GM21576 (cell line): ENCODE measurements around the gene PFKL.

Source experiments
- ATAC-seq: cut with Tn5 transposase; IDR thresholded peaks from one replicate; pipeline ENCODE4 v1.9.1; 2021; ENCODE audit warnings: mild to moderate bottlenecking, moderate library complexity; ENCODE audit not compliant: unreplicated experiment

Gene PFKL

GRCh38 chr21:44325386-44326271 is 25.8 kb downstream of the PFKL start:
- ATAC-seq: no peak

GRCh38 chr21:44326272-44326647 is 26.4 kb downstream of the PFKL start:
- ATAC-seq: no peak

GRCh38 chr21:44326716-44327602 is 27.1 kb downstream of the PFKL start:
- ATAC-seq: no peak

- ATAC-seq: no peak
Measured at GRCh38 chr21:44327603-44327974, 27.7 kb downstream of the PFKL start.

- ATAC-seq: no peak
Measured at GRCh38 chr21:44328242-44328895, 28.5 kb downstream of the PFKL start.

GRCh38 chr21:44329086-44329889 is 29.4 kb downstream of the PFKL start:
- no peak for ATAC-seq

- ATAC-seq: no peak
Measured at GRCh38 chr21:44329971-44330681, 30.3 kb downstream of the PFKL start.

- ATAC-seq: no peak
Measured at GRCh38 chr21:44330698-44331097, 30.8 kb downstream of the PFKL start.

- no peak for ATAC-seq
Measured at GRCh38 chr21:44331209-44331608, 31.4 kb downstream of the PFKL start.

- no peak for ATAC-seq
Measured at GRCh38 chr21:44331650-44332307, 31.9 kb downstream of the PFKL start.

- no peak for ATAC-seq
Measured at GRCh38 chr21:44332383-44332782, 32.5 kb downstream of the PFKL start.

- ATAC-seq: no peak
Measured at GRCh38 chr21:44332965-44333364, 33.1 kb downstream of the PFKL start.

GRCh38 chr21:44333509-44334328 is 33.9 kb downstream of the PFKL start:
- no peak for ATAC-seq

- ATAC-seq: no peak
Measured at GRCh38 chr21:44334329-44335030, 34.6 kb downstream of the PFKL start.

GRCh38 chr21:44335266-44336059 is 35.6 kb downstream of the PFKL start:
- ATAC-seq: no peak

- no peak for ATAC-seq
Measured at GRCh38 chr21:44337449-44337848, 37.6 kb downstream of the PFKL start.
